GM12864 (cell line): ENCODE results near the gene MMP15.

Source experiments
- DNase-seq: peaks from one replicate; pipeline ENCODE4 v3.0.0-alpha.2; 2011; ENCODE audit warnings: low read depth
- H3K4me3 ChIP-seq: 2 replicates; pipeline ENCODE4 v1.5.1; 2011; ENCODE audit warnings: mild to moderate bottlenecking, low read depth, low read length, control low read depth
- CTCF ChIP-seq: IDR thresholded peaks from 2 replicates; pipeline ENCODE4 v1.5.1; 2011; ENCODE audit warnings: low read depth, mild to moderate bottlenecking, moderate library complexity, low read length, control low read depth, inconsistent platforms; ENCODE audit errors: missing control alignments

MMP15 gene

GRCh38 chr16:58046936-58047335 lies 21.4 kb downstream of the MMP15 start:
- no peak for TF ChIP-seq CTCF
- H3K4me3 ChIP-seq: no peak overlapping the region
- DNase-seq: no peak

- TF ChIP-seq CTCF: no peak
- no peak for DNase-seq
Measured at GRCh38 chr16:58047557-58048348, 22.2 kb downstream of the MMP15 start.

GRCh38 chr16:58048494-58049231 lies 23.1 kb downstream of the MMP15 start:
- H3K4me3 ChIP-seq: no peak overlapping the region
- no peak for TF ChIP-seq CTCF
- no peak for DNase-seq

More at GRCh38 chr16:58047557-58048348, 22.2 kb downstream of the MMP15 start:
- no peak overlapping the region for H3K4me3 ChIP-seq

GRCh38 chr16:58049232-58050185 lies 24.0 kb downstream of the MMP15 start:
- H3K4me3 ChIP-seq: no peak overlapping the region
- no peak for TF ChIP-seq CTCF

GRCh38 chr16:58051296-58051695 lies 25.7 kb downstream of the MMP15 start:
- TF ChIP-seq CTCF: no peak

More at GRCh38 chr16:58049232-58050185, 24.0 kb downstream of the MMP15 start:
- DNase-seq: no peak

GRCh38 chr16:58051821-58052603 lies 26.5 kb downstream of the MMP15 start:
- DNase-seq: no peak
- no peak overlapping the region for H3K4me3 ChIP-seq
- TF ChIP-seq CTCF: no peak

More at GRCh38 chr16:58051296-58051695, 25.7 kb downstream of the MMP15 start:
- no peak for DNase-seq
- no peak overlapping the region for H3K4me3 ChIP-seq
